K562 (cell line): ENCODE results near the gene WDR70. TPM values are rescaled to one million over a fixed set of nuclear protein-coding genes. Genes with fewer than 3 reads are reported as not detected.

Experiments
- ATAC-seq: fragments of 200-7000 bp; cut with Tn5 transposase; 3 replicates; pipeline ENCODE4 v1.9.1; 2020; ENCODE audit warnings: moderate library complexity
- BruUV-seq: library from RNA; stranded (reverse); fragments of 400-500 nt; replicated peaks from 2 replicates; lab custom pipeline; 2021; lab: Mats Ljungman, UMichigan
- CTCF ChIA-PET: fragments of 300-600 bp; formaldehyde crosslinking; extraction: SDS; loops from one replicate; lab custom pipeline; 2021; ENCODE audit warnings: low intra/inter-chr PET ratio; lab: Yijun Ruan, JAX
- POLR2A ChIA-PET: fragments of 300-600, 350-650 bp; sonication (Branson Sonifier 250); formaldehyde crosslinking; extraction: SDS; loops from one replicate; lab custom pipeline; 2021; ENCODE audit warnings: antibody characterized with exemption, inconsistent platforms; lab: Yijun Ruan, JAX
- DNase-seq, 4 experiments: peaks; one replicate each; pipeline versions ENCODE4 v3.0.0 to v3.0.0-alpha.2; 2011 to 2018; ENCODE audit warnings: low spot score in 3 of 4, mixed read lengths in 3 of 4; ENCODE audit errors: extremely low read depth in 1 of 4
- FAIRE-seq: peaks from 2 replicates; lab custom pipeline; 2011; peaks lifted over from hg19 to GRCh38; lab: Jason Lieb, UNC
- H2AFZ ChIP-seq: 2 replicates; pipeline ENCODE4 v1.6.0; 2011; ENCODE audit warnings: low read depth, low read length, control low read depth, inconsistent platforms
- H3K27ac ChIP-seq: fragments of 200-600 bp; 3 replicates; pipeline ENCODE4 v1.8.0; 2011; ENCODE audit warnings: low read depth, mild to moderate bottlenecking, control low read depth, inconsistent platforms, low read length, moderate library complexity, mixed read lengths; ENCODE audit errors: extremely low read depth
- H3K27me3 ChIP-seq, 2 experiments: fragments of 300-600 bp in 1 of 2; 2 replicates in 1 of 2; 3 replicates in 1 of 2; pipeline versions ENCODE4 v1.6.0 to v1.8.0; 2011; ENCODE audit warnings: inconsistent platforms in 2 of 2, low read length in 2 of 2, mild to moderate bottlenecking in 1 of 2, mixed read lengths in 1 of 2, moderate library complexity in 1 of 2; ENCODE audit not compliant: control insufficient read depth in 2 of 2, insufficient read depth in 2 of 2
- H3K36me3 ChIP-seq: fragments of 300-600 bp; 3 replicates; pipeline ENCODE4 v1.8.0; 2011; ENCODE audit warnings: mild to moderate bottlenecking, low read length, inconsistent platforms; ENCODE audit not compliant: control insufficient read depth, insufficient read depth
- H3K4me1 ChIP-seq, 2 experiments: fragments of 200-600 bp in 1 of 2; replicated peaks in 1 of 2; 2 replicates in 1 of 2; 3 replicates in 1 of 2; pipeline versions ENCODE4 v1.5.1 to v1.8.0; 2011; ENCODE audit warnings: inconsistent platforms in 2 of 2, low read length in 2 of 2, mild to moderate bottlenecking in 1 of 2, mixed read lengths in 1 of 2, moderate library complexity in 1 of 2; ENCODE audit not compliant: control insufficient read depth in 2 of 2, insufficient read depth in 2 of 2
- H3K4me2 ChIP-seq: 2 replicates; pipeline ENCODE4 v1.6.1; 2011; ENCODE audit warnings: low read length, control low read depth, inconsistent platforms, mixed read lengths; ENCODE audit not compliant: insufficient read depth
- H3K4me3 ChIP-seq: fragments of 200-600 bp; sonication (generic), shearing (Covaris generic); 2 replicates; pipeline ENCODE4 v1.5.1; 2016; ENCODE audit warnings: control low read depth, inconsistent platforms
- H3K79me2 ChIP-seq: fragments of 200-600 bp; 3 replicates; pipeline ENCODE4 v1.8.0; 2011; ENCODE audit warnings: low read length, inconsistent platforms; ENCODE audit not compliant: control insufficient read depth, insufficient read depth
- H3K9ac ChIP-seq, 2 experiments: 2 replicates each; pipeline versions ENCODE4 v1.6.0 to v1.6.1; 2011; ENCODE audit warnings: low read depth in 2 of 2, low read length in 2 of 2, control low read depth in 1 of 2, inconsistent platforms in 1 of 2, mild to moderate bottlenecking in 1 of 2, mixed read lengths in 1 of 2; ENCODE audit not compliant: insufficient read depth in 1 of 2
- H3K9me1 ChIP-seq: one replicate; pipeline ENCODE4 v1.6.0; 2011; ENCODE audit warnings: inconsistent platforms, mild to moderate bottlenecking, low read length, moderate library complexity; ENCODE audit not compliant: control insufficient read depth, insufficient read depth
- H3K9me3 ChIP-seq: replicated peaks from 2 replicates; pipeline ENCODE4 v1.5.1; 2011; ENCODE audit warnings: low read depth, low read length, inconsistent platforms; ENCODE audit not compliant: control insufficient read depth, insufficient read depth
- H4K20me1 ChIP-seq: replicated peaks from 2 replicates; pipeline ENCODE4 v1.6.1; 2011; ENCODE audit warnings: low read length, inconsistent platforms, mixed read lengths; ENCODE audit not compliant: control insufficient read depth, insufficient read depth
- C11orf30 ChIP-seq: fragments of 450-650 bp; IDR thresholded peaks from 2 replicates; pipeline ENCODE4 v1.6.1; 2016; ENCODE audit warnings: low read depth, mild to moderate bottlenecking
- ESRRA ChIP-seq: fragments of 450-650 bp; IDR thresholded peaks from 2 replicates; pipeline ENCODE4 v1.6.1; 2014; ENCODE audit warnings: low read depth, mild to moderate bottlenecking, moderate library complexity, borderline replicate concordance
- HDAC1 ChIP-seq, 2 experiments: fragments of 450-650 bp; IDR thresholded peaks; 2 replicates each; pipeline ENCODE4 v1.6.1; 2016 to 2017; ENCODE audit warnings: inconsistent platforms in 1 of 2, mild to moderate bottlenecking in 1 of 2, moderate library complexity in 1 of 2
- MAFF ChIP-seq: IDR thresholded peaks from 2 replicates; pipeline ENCODE4 v1.6.1; 2012; ENCODE audit warnings: low read length, improper control_type of control experiment
- MAFG ChIP-seq: fragments of 450-650 bp; conservative IDR thresholded peaks from 2 replicates; pipeline ENCODE4 v1.6.1; 2016; ENCODE audit warnings: missing genetic modification characterization, missing compliant biosample characterization
- MAFK ChIP-seq: IDR thresholded peaks from 2 replicates; pipeline ENCODE4 v1.6.1; 2011; ENCODE audit warnings: low read length, improper control_type of control experiment
- MECOM ChIP-seq: fragments of 250-450 bp; sonication (Bioruptor Pico); IDR thresholded peaks from 2 replicates; pipeline ENCODE4 v1.8.0; 2022; ENCODE audit warnings: inconsistent platforms
- SNIP1 ChIP-seq: fragments of 450-650 bp; IDR thresholded peaks from 2 replicates; pipeline ENCODE4 v1.7.1; 2017; ENCODE audit warnings: low read depth, mild to moderate bottlenecking
- SRSF9 ChIP-seq: fragments of 200-400 bp; formaldehyde crosslinking; IDR thresholded peaks from 2 replicates; pipeline ENCODE4 v1.6.1; 2017; ENCODE audit warnings: low read depth, low read length, borderline replicate concordance
- U2AF2 ChIP-seq: fragments of 200-400 bp; formaldehyde crosslinking; optimal IDR thresholded peaks from 2 replicates; pipeline ENCODE3; 2017; ENCODE audit warnings: low read depth, mild to moderate bottlenecking, low read length
- ZNF121 ChIP-seq: sonication (generic); formaldehyde crosslinking; conservative IDR thresholded peaks from 2 replicates; pipeline ENCODE4 v1.8.0; 2022; ENCODE audit warnings: missing genetic modification reagents
- ZNF316 ChIP-seq: fragments of 450-650 bp; IDR thresholded peaks from 2 replicates; pipeline ENCODE4 v1.6.1; 2016
- WGBS: fragments of 100-300 bp; shearing (Covaris generic); methylation state at CpG from one replicate; pipeline ENCODE4 v1.1.6; 2016; ENCODE audit warnings: low coverage, mixed read lengths; ENCODE audit not compliant: insufficient coverage; ENCODE audit errors: missing lambda C conversion rate; 5-methylcytosine and 5-hydroxymethylcytosine counted together
- in situ Hi-C: fragments of 300-500 bp; cut with MboI; formaldehyde crosslinking; loops from 4 replicates; pipeline ENCODE4 v1.15.0; 2018; ENCODE audit warnings: inconsistent platforms, mixed read lengths
- intact Hi-C: fragments of 100-400 bp; cut with micrococcal nuclease; formaldehyde crosslinking; loops from 2 replicates; pipeline ENCODE4 v1.14.2; 2022
- polyA plus RNA-seq, 8 experiments: library from polyadenylated mRNA; depleted of rRNA in 4 of 8; stranded (reverse) in 5 of 8; unstranded in 3 of 8; fragments of >200 nt; fragmentation: Nextera tagmentation in 2 of 8; fragmentation: Illumina TruSeq in 1 of 8; extraction: Ambion mirVana in 2 of 8; extraction: Trizol in 1 of 8; gene quantifications; 2 replicates each; pipeline versions ENCODE4 v1.2.1 to v1.2.3, GENCODE V29; 2011 to 2014; ENCODE audit warnings: inconsistent platforms in 1 of 8, missing spikeins in 1 of 8
- total RNA-seq, 7 experiments: library from RNA; depleted of rRNA in 6 of 7; stranded (reverse); fragments of >200 nt in 6 of 7; fragmentation: Illumina TruSeq in 2 of 7; extraction: Trizol in 2 of 7; gene quantifications; 2 replicates each; pipeline versions ENCODE4 v1.2.1 to v1.2.3, GENCODE V29; 2011 to 2021; ENCODE audit warnings: low replicate concordance in 1 of 7

WDR70 gene
- total and polyA plus RNA-seq, 9 of the 15 experiments (the other 6 are each of a cell fraction or from before 2014, with no cell fraction given), result 16.8 to 46.6 (median 38.8) TPM

DNA sequence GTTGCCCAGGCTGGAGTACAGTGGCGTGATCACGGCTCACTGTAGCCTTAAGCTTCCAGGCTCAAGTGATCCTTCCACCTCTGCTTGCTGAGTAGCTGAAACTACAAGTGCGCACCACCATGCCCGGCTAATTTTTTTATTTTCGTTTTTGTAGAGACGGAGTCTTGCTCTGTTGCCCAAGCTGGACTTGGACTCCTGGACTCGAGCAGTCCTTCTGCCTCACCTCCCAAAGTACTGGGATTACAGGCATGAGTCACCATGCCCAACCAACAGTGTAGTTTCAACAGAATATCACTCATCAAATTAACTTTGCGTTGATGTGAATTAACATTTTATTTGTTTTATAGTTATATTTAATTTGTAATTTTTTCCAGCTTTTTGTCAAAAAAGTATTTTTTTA lies 45.3 kb downstream of the WDR70 start:
- intact Hi-C loops (no loop called here), in situ Hi-C loops (no loop called here)
- no peak overlapping the region for H2AFZ ChIP-seq
- FAIRE-seq, result no peak
- H3K79me2 ChIP-seq, result no peaks in the 10 kb centered on the region
- TF ChIP-seq ZNF121 (CRISPR knock-in tag) (0 out of 2 replicates have a peak, but pooled peaks have one; percentile 36), SRSF9 (no peak)
- H3K4me3 ChIP-seq, result no peak overlapping the region
- BruUV-seq, result no TSS peak
- no peak overlapping the region for H3K9ac ChIP-seq
- WGBS, result 83% methylated on average over 8 of the region's 8 CpGs
- no peaks in the 10 kb centered on the region for H4K20me1 ChIP-seq
- H3K4me1 ChIP-seq, result no peaks in the 10 kb centered on the region
- H3K27ac ChIP-seq, result no peak overlapping the region
- no peak for DNase-seq
- ChIA-PET POLR2A (no interaction called here), CTCF (no interaction called here)
- no peaks in the 10 kb centered on the region for H3K27me3 ChIP-seq
- no peaks in the 10 kb centered on the region for H3K9me3 ChIP-seq
- ATAC-seq, result no peak
- no peak overlapping the region for H3K4me2 ChIP-seq
- 0 out of 3 replicates have a peak, but pooled peaks cover 4% of the 10 kb centered on the region for H3K36me3 ChIP-seq
- H3K9me1 ChIP-seq, result no peaks in the 10 kb centered on the region

DNA sequence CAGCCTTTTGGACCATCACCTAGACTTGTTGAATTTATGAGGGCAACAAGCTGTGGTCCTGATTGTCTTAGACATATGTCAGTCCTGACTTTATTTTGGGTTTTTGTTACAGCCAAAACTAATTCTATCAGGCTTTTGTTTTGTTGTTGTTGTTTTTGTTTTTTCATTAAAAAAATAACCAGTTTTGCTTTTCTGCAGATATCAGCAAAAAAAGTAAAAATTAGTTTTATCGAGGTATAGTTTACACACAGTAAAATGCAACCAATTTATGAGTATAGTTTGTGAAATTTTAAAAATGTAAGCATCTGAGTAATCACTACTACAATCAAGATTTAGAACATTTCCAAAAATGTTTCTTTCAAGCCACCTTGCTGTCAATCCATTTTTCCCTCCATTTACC lies 48.9 kb downstream of the WDR70 start:
- ATAC-seq, result no peak
- Histone ChIP-seq H3K27ac (no peak overlapping the region), H4K20me1 (no peaks in the 10 kb centered on the region), H3K9ac (no peak overlapping the region), H3K4me1 (no peaks in the 10 kb centered on the region), H3K4me2 (no peak overlapping the region), H3K79me2 (no peaks in the 10 kb centered on the region), H3K9me3 (no peaks in the 10 kb centered on the region)
- POLR2A ChIA-PET, result interaction anchor here (1.0 kb wide), 1 partner anchor 115 kb away, joined by 3 read pairs; no protein-coding TSS in a partner anchor
- no peak for DNase-seq
- TF ChIP-seq MAFK (peak; percentile 44; the same call in 1 of the 2 replicates), MAFG (peak; percentile 45; the same call in 1 of the 2 replicates), SNIP1 (no peak), C11orf30 (peak; percentile 37), U2AF2 (no peak), HDAC1 (IDR thresholded peaks at IDR 0.05) (no peak), MAFF (peak; percentile 56), ZNF316 (peak; percentile 83), ESRRA (no peak), MECOM (CRISPR knock-in tag) (no peak)
- TF ChIP-seq, all 486 proteins: peak for 5
- intact Hi-C loops, result no loop called here
- Histone ChIP-seq H3K9me1 (no peaks in the 10 kb centered on the region), H3K36me3 (0 out of 3 replicates have a peak, but pooled peaks cover 4% of the 10 kb centered on the region), H2AFZ (no peak overlapping the region), H3K4me3 (no peak overlapping the region), H3K27me3 (no peaks in the 10 kb centered on the region)
- 83% methylated on average over 1 of the region's 1 CpG for WGBS
- CTCF ChIA-PET, result no interaction called here
- no peak for FAIRE-seq
- in situ Hi-C loops, result no loop called here
- BruUV-seq, result no TSS peak
